ENCODE data around the gene OR2L2.

GRCh38 chr1:248015803-248016202 is 14.1 kb upstream of the OR2L2 start:
- TF ChIP-seq CTCF (IDR thresholded peaks at IDR 0.05 in 8 of 11, conservative IDR thresholded peaks at IDR 0.05 in 3 of 11) (no peak), POLR2A (IDR thresholded peaks at IDR 0.05) (no peak)

Data from spleen (tissue), 7 donors.